ENCODE results near the gene TMEM221. TPM values are rescaled to one million over a fixed set of nuclear protein-coding genes. Genes with fewer than 3 reads are reported as not detected.
A peak's percentile ranks its signal among the peaks of the same experiment; 100 is the strongest.

TMEM221 gene
- total RNA-seq, 4 donors from 2014 or later = 0.48 TPM; not detected in 3

GRCh38 chr19:17447704-17448130 lies 751 bp downstream of the TMEM221 start:
- H3K4me1 ChIP-seq = peaks cover 0 to 8% (median 6%) of the 10 kb centered on the region in 4 donors
- DNase-seq = no peak
- TF ChIP-seq POLR2A (IDR thresholded peaks at IDR 0.05) (no peak), EP300 (IDR thresholded peaks at IDR 0.05; ENCODE audit: low read depth) (no peak), POLR2AphosphoS5 (IDR thresholded peaks at IDR 0.05) (no peak)
- TF ChIP-seq, protein P1, sequence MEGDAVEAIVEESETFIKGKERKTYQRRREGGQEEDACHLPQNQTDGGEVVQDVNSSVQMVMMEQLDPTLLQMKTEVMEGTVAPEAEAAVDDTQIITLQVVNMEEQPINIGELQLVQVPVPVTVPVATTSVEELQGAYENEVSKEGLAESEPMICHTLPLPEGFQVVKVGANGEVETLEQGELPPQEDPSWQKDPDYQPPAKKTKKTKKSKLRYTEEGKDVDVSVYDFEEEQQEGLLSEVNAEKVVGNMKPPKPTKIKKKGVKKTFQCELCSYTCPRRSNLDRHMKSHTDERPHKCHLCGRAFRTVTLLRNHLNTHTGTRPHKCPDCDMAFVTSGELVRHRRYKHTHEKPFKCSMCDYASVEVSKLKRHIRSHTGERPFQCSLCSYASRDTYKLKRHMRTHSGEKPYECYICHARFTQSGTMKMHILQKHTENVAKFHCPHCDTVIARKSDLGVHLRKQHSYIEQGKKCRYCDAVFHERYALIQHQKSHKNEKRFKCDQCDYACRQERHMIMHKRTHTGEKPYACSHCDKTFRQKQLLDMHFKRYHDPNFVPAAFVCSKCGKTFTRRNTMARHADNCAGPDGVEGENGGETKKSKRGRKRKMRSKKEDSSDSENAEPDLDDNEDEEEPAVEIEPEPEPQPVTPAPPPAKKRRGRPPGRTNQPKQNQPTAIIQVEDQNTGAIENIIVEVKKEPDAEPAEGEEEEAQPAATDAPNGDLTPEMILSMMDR (IDR thresholded peaks at IDR 0.05) = no peak
- intact Hi-C loops (cut with DNase I; ENCODE audit: low total_unique reads) (no loop called here), in situ Hi-C loops (cut with MboI; ENCODE audit: low pct_ligation_motif_present in 1 of 4, low pct_unique_long_range_greater_than_20kb in 1 of 4, low sequenced_read_pairs in 3 of 4) (no loop called here)
- H3K27ac ChIP-seq = no peak overlapping the region
- peaks cover 12% of the 10 kb centered on the region for H3K27me3 ChIP-seq
- peak overlapping the region in 2 of 4 donors; percentile 36 to 50 for H3K4me3 ChIP-seq
- no peaks in the 10 kb centered on the region for H3K36me3 ChIP-seq
- 0 to 35% methylated on average over 1 to 5 of the region's 5 CpGs for WGBS, 2 donors (ENCODE audit: low coverage in 1 of 2)
- H3K9me3 ChIP-seq = no peaks in the 10 kb centered on the region

GRCh38 chr19:17445526-17446165 lies 2.8 kb downstream of the TMEM221 start:
- Histone ChIP-seq H3K9me3 (no peaks in the 10 kb centered on the region), H3K36me3 (no peaks in the 10 kb centered on the region), H3K4me3 (no peak overlapping the region), H3K27ac (no peak overlapping the region), H3K27me3 (peaks cover 9% of the 10 kb centered on the region), H3K4me1 (peaks cover 0 to 8% (median 6%) of the 10 kb centered on the region in 4 donors)
- in situ Hi-C loops (cut with MboI; ENCODE audit: low pct_ligation_motif_present in 1 of 4, low pct_unique_long_range_greater_than_20kb in 1 of 4, low sequenced_read_pairs in 3 of 4) (no loop called here), intact Hi-C loops (cut with DNase I; ENCODE audit: low total_unique reads) (no loop called here)
- DNase-seq = no peak
- no peak for TF ChIP-seq POLR2A (IDR thresholded peaks at IDR 0.05)
- TF ChIP-seq, protein P1 (IDR thresholded peaks at IDR 0.05) = no peak
- no peak for TF ChIP-seq POLR2AphosphoS5 (IDR thresholded peaks at IDR 0.05)
- TF ChIP-seq EP300 (IDR thresholded peaks at IDR 0.05; ENCODE audit: low read depth) = no peak
- WGBS, 2 donors (ENCODE audit: low coverage in 1 of 2) = 78 to 100% methylated on average over 1 of the region's 1 CpG

GRCh38 chr19:17441241-17442021 lies 7.0 kb downstream of the TMEM221 start:
- H3K27me3 ChIP-seq = no peaks in the 10 kb centered on the region
- H3K4me3 ChIP-seq = no peak overlapping the region
- H3K36me3 ChIP-seq = no peaks in the 10 kb centered on the region
- TF ChIP-seq EP300 (IDR thresholded peaks at IDR 0.05; ENCODE audit: low read depth) (no peak), POLR2AphosphoS5 (IDR thresholded peaks at IDR 0.05) (no peak), POLR2A (IDR thresholded peaks at IDR 0.05) (no peak)
- TF ChIP-seq, protein P1 (IDR thresholded peaks at IDR 0.05) = peak in 4 of 5 experiments; percentile 17 to 22 (median 20)
- H3K27ac ChIP-seq = no peak overlapping the region
- no peaks in the 10 kb centered on the region for H3K9me3 ChIP-seq
- in situ Hi-C loops (cut with MboI; ENCODE audit: low pct_ligation_motif_present in 1 of 4, low pct_unique_long_range_greater_than_20kb in 1 of 4, low sequenced_read_pairs in 3 of 4) = no loop called here
- no peaks in the 10 kb centered on the region for H3K4me1 ChIP-seq
- intact Hi-C loops (cut with DNase I; ENCODE audit: low total_unique reads) = no loop called here
- DNase-seq = no peak
- 38 to 65% methylated on average over 4 to 8 of the region's 8 CpGs for WGBS, 2 donors (ENCODE audit: low coverage in 1 of 2)

DNA sequence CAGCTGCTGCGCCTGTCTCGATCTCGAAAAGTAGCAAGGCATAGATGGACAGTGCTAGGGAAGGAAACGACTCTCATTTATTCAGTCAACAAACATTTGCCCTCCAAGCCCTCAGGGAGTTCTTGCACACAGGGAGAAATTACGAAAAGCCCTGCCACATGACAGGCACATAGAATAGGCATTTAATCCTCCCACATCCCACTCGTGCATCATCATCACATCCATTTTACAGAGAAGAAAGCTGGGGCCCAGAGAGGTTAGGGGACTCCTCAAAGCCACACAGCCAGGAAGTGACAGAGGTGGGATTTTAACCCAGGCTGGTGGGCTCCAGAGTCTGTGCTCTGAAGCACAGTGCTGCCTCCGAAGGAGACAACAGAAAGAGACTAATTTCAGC lies 11.6 kb downstream of the TMEM221 start:
- TF ChIP-seq, protein P1 (IDR thresholded peaks at IDR 0.05) = no peak
- TF ChIP-seq POLR2AphosphoS5 (IDR thresholded peaks at IDR 0.05) = no peak
- no peak for TF ChIP-seq EP300 (IDR thresholded peaks at IDR 0.05; ENCODE audit: low read depth)
- TF ChIP-seq POLR2A (IDR thresholded peaks at IDR 0.05) = no peak
- Histone ChIP-seq H3K4me1 (no peaks in the 10 kb centered on the region), H3K9me3 (no peaks in the 10 kb centered on the region), H3K27ac (no peak overlapping the region), H3K27me3 (no peaks in the 10 kb centered on the region), H3K4me3 (no peak overlapping the region), H3K36me3 (no peaks in the 10 kb centered on the region)
- WGBS, 2 donors (ENCODE audit: low coverage in 1 of 2) = 64 to 81% methylated on average over 4 to 7 of the region's 7 CpGs
- no peak for DNase-seq
- in situ Hi-C loops (cut with MboI; ENCODE audit: low pct_ligation_motif_present in 1 of 4, low pct_unique_long_range_greater_than_20kb in 1 of 4, low sequenced_read_pairs in 3 of 4) (no loop called here), intact Hi-C loops (cut with DNase I; ENCODE audit: low total_unique reads) (no loop called here)
